GM19240 (cell line): Measurements from ENCODE around the gene CEBPA.

Source experiments
- DNase-seq: peaks from one replicate; pipeline ENCODE4 v3.0.0; 2011; ENCODE audit warnings: low spot score; ENCODE audit not compliant: insufficient read length

CEBPA gene

DNA sequence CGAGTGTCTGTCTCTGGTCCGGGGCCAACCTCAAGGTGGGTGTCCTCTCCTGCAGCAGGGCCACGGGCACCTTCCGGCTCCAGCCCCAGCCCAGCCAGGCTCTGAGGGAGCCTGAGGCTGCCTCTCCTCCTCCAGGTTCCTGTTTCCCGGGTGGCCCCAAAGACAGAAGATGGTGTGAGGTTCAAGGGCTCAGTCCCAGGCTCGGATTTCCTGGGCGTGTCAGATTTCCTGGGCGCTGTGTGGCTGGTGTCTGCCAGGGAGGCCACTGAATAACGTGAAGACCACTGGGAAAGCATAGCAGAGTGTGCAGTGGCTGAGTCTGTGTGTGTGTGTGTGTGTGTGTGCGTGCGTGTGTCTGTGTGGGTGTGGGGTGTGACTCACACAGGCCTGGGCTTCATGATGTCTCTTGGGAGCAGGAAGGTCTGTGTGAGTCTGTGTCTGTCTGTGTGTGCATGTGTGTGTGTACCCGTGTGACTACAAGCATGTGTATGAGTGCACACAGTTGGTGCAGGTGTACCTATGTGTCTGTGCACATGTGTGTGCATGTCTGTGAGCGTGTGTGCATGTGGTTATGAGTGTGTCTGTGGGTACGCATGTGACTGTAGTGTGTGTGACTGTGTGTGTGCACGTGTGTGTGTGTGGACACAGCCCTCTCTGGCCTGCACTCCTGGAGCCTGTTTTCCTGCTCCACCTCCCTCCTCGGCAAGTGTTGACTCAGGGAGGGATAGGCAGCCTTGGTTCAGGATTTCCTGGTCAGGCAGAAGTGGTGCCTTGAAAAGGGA, 28.3 kb downstream of the CEBPA start:
- no peak for DNase-seq

- DNase-seq: no peak
Measured at GRCh38 chr19:33273065-33273736, 29.1 kb downstream of the CEBPA start.

GRCh38 chr19:33271246-33272021, 30.9 kb downstream of the CEBPA start:
- DNase-seq: no peak

- no peak for DNase-seq
Measured at GRCh38 chr19:33270769-33271168, 31.6 kb downstream of the CEBPA start.

DNA sequence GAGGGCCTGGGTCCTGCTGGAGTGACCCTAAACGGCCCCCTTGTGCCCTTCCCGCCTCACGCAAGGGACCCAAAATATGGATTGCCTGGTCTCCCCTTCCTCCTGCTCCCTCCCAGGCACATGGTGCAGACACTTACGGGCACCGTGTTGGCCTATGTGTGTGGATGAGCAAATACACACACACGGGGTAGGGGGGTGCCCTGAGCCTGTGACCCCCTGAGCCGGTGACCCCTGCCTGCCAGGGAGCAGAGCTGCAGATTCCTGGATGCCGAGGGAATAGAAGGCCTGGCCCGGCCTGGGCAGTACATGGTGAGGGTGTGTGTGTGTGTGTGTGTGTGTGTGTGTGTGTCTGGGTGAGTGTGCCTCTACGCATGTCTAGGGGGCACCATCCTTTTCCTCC, 33.3 kb downstream of the CEBPA start:
- DNase-seq: no peak

DNA sequence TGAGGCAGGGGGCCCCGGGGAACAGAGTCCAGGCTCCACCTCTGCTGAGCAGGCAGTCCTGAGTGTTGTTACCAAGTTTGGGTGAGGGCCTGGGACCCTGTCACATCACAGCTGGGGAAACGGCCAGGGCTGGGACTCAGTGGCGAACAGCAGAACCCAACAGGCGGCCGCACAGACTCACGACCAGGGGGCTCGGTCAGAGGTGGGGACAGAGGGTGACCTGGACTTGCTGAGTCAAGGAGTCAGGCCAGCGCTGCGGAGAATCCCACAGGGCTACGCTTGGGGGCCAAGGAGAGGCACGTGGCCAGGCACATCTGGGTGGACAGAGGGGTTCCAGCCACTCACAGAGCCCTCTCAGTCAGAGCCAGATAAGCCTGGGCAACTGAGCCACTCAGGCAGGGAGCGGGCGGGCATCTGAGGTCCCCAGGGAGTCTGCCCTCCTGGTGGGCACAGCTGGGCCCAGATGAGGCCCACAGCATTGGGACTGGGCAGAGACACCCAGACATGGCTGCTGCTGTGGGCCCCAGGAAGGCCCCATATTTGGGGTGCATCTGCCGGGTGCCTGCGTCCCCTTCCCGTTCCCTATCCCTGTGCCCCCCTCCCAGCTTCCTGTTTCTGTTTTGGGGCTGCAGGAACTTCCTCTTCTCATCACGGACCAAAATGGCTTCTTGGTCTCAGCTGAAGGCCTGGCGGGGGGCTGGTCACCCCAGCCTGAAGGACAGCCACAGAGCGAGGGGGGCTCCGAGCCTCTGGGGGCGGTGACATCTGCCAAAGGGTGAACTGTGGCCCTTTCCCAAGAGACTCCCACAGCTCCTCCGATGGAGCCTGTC, 34.0 kb downstream of the CEBPA start:
- no peak for DNase-seq

DNA sequence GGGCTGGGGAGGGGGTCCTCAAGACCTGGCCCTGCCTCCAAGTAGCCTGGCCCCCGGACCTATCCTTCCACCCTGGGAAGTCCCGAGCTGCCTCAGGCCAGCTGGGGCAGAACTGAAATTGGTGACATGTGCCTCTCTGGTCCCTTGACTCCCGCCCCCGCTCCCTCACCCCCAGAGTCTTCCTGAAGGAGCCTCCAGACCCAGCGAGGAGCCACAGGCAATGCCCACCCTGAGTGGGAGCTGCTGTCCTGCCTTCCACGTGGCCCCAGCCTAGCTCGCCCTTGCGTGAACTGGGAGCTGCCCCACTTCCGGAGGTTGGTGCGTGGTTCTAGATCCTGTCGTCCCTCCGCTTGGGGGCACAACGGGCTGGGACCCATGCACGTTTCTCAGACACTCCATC, 34.6 kb downstream of the CEBPA start:
- no peak for DNase-seq

DNA sequence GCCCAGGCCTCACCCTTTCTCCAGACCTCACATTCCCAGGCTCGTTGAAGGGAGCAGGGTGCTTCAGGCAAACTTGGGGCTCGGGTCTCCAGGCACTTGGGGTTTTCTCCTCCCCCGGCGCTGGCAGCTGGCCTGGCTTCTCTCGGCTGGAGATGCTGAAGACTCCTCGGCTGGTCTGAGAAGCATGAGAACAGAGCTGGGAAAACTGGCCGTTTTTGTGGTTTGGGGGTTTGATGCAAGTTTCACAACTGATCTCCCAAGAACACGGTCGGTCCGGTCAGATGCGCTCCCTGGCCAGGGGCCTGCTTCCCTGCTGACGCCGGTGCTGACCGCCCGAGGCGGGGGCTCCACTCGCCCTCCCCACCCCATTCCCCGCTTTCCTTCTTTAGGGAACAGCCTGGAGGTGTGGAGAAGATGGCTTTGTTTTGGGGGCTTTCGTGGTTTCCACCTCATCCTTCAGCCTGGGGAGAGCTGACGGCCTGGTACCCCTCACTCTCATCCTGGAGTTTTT, 35.3 kb downstream of the CEBPA start:
- DNase-seq: no peak

GRCh38 chr19:33264881-33265445, 37.4 kb downstream of the CEBPA start:
- DNase-seq: no peak

GRCh38 chr19:33263325-33264023, 38.9 kb downstream of the CEBPA start:
- no peak for DNase-seq

- no peak for DNase-seq
Measured at GRCh38 chr19:33261511-33262189, 40.7 kb downstream of the CEBPA start.

GRCh38 chr19:33260628-33261418, 41.5 kb downstream of the CEBPA start:
- DNase-seq: no peak

DNA sequence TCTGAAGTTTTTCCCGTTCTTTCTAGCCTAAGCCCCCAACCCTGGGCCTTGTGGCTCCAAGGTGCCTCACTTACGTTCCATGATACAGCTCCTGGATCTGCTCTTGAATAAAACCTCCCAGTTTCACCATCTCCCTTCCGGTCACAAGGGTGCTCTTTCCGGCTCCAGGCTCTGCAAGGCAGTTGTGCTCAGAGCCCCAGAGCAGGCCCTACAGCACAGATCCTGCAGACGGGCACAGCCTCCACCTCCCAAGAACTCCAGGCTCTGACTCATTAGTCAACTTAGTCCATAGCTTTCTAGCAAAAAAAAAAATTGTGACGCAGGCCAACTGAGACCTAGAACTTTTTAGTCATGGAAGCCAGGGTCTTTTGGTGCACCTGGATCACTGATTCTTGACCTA, 42.8 kb downstream of the CEBPA start:
- DNase-seq: no peak

GRCh38 chr19:33257828-33258227, 44.5 kb downstream of the CEBPA start:
- no peak for DNase-seq

GRCh38 chr19:33256261-33256660, 46.1 kb downstream of the CEBPA start:
- no peak for DNase-seq

- DNase-seq: no peak
Measured at GRCh38 chr19:33255781-33256180, 46.6 kb downstream of the CEBPA start.

DNA sequence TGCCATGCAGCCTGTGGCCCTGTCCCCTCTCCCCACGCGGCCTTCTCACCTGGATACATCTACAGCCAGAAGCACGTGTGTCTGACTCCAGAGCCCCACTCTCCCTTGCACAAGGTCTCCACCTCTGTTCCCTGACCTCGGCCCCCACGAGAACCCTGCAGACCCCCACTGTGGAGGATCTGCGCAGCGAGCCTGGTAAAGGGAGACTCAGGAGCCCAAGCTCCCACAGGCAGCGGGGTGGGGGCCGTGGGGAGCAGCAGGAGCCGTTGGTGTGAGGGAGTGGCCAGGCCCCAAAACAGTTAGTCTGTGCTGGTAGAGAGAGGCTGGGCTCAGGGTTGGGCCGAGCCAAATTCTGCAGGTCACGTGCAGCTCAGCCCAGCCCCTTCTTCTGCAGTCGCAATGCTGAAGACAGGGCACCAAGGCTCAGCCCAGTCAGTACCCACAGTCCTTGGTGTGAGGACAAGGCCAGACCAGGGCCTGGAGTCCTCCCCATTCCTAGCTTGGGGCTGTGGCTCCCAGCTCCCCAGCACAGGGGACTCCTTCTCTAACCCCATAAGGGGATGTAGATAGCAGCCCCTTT, 48.0 kb downstream of the CEBPA start:
- no peak for DNase-seq

DNA sequence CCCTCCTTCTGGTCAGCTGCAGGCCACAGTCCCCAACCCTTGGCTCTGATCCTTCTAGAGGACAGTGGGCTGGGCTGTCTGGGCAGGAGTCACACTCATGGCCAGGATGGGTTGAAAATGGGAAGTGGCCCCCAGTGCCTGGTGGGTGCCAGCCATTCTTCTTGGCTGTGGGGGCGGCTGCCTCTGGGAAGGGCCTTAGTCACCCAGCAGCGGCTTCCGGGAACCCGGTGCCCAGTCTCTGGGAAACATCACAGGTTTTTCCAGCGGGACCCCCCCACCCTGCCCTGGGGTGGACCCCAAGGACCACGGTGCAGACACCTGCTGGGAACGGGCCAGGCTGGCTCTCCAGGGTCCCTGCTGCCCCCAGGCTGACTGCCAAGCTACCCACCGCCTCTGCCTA, 49.4 kb downstream of the CEBPA start:
- DNase-seq: no peak
